Liver (tissue), 9 donors: ENCODE results near the gene MYO7A. TPM values are rescaled to one million over a fixed set of nuclear protein-coding genes. Genes with fewer than 3 reads are reported as not detected.
A peak's percentile ranks its signal among the peaks of the same experiment; 100 is the strongest.

Experiments
- DNase-seq: peaks from one replicate; pipeline ENCODE4 v3.0.0-alpha.2; 2017; ENCODE audit warnings: low spot score
- H3K27ac ChIP-seq, 2 donors: one replicate each; pipeline ENCODE4 v1.7.0; 2013; ENCODE audit warnings: inconsistent platforms in 2 of 2, low read length in 2 of 2, control low read depth in 1 of 2, low read depth in 1 of 2, mild to moderate bottlenecking in 1 of 2
- H3K27me3 ChIP-seq, 4 donors: one replicate each; pipeline versions ENCODE4 v1.6.1 to v1.7.0; 2013; ENCODE audit warnings: low read length in 3 of 4, inconsistent platforms in 1 of 4, mild to moderate bottlenecking in 1 of 4, moderate library complexity in 1 of 4; ENCODE audit not compliant: control insufficient read depth in 4 of 4, insufficient read depth in 4 of 4
- H3K36me3 ChIP-seq, 4 donors: one replicate each; pipeline versions ENCODE4 v1.6.1 to v1.7.0; 2013; ENCODE audit warnings: low read length in 3 of 4, mild to moderate bottlenecking in 3 of 4, low read depth in 1 of 4, moderate library complexity in 1 of 4; ENCODE audit not compliant: control insufficient read depth in 4 of 4, insufficient read depth in 3 of 4
- H3K4me1 ChIP-seq, 4 donors: one replicate each; pipeline versions ENCODE4 v1.6.1 to v1.7.0; 2013; ENCODE audit warnings: low read length in 3 of 4, mild to moderate bottlenecking in 3 of 4, moderate library complexity in 1 of 4; ENCODE audit not compliant: control insufficient read depth in 4 of 4, insufficient read depth in 4 of 4
- H3K4me3 ChIP-seq, 3 donors: one replicate each; pipeline versions ENCODE4 v1.6.1 to v1.7.0; 2013; ENCODE audit warnings: low read length in 3 of 3, control low read depth in 1 of 3, low read depth in 1 of 3, mild to moderate bottlenecking in 1 of 3
- H3K9ac ChIP-seq, 2 donors: one replicate each; pipeline ENCODE4 v1.7.0; 2013; ENCODE audit warnings: low read length in 2 of 2, mild to moderate bottlenecking in 2 of 2, moderate library complexity in 2 of 2, control low read depth in 1 of 2, low read depth in 1 of 2
- H3K9me3 ChIP-seq, 4 donors: one replicate each; pipeline versions ENCODE4 v1.6.1 to v1.7.0; 2013; ENCODE audit warnings: low read length in 3 of 4; ENCODE audit not compliant: control insufficient read depth in 4 of 4
- EGR1 ChIP-seq, 2 donors: IDR thresholded peaks; 2 replicates each; pipeline ENCODE4 v1.6.1; 2016 to 2018; ENCODE audit warnings: antibody characterized with exemption in 2 of 2, low read depth in 2 of 2
- FOXA1 ChIP-seq: IDR thresholded peaks from 2 replicates; pipeline ENCODE4 v1.6.1; 2016; ENCODE audit warnings: antibody characterized with exemption
- FOXA2 ChIP-seq: IDR thresholded peaks from 2 replicates; pipeline ENCODE4 v1.6.1; 2016; ENCODE audit warnings: antibody characterized with exemption
- GABPA ChIP-seq, 2 donors: IDR thresholded peaks in 1 of 2; conservative IDR thresholded peaks in 1 of 2; 2 replicates each; pipeline ENCODE4 v1.6.1; 2016; ENCODE audit warnings: antibody characterized with exemption in 2 of 2, mild to moderate bottlenecking in 1 of 2, moderate library complexity in 1 of 2
- HNF4A ChIP-seq, 2 donors: conservative IDR thresholded peaks; 2 replicates each; pipeline ENCODE4 v1.6.1; 2016; ENCODE audit warnings: antibody characterized with exemption in 2 of 2, mild to moderate bottlenecking in 2 of 2
- HNF4G ChIP-seq: IDR thresholded peaks from 2 replicates; pipeline ENCODE4 v1.6.1; 2016; ENCODE audit warnings: antibody characterized with exemption
- JUND ChIP-seq, 2 donors: IDR thresholded peaks; 2 replicates each; pipeline ENCODE4 v1.6.1; 2016; ENCODE audit warnings: antibody characterized with exemption in 2 of 2
- NR2F2 ChIP-seq: IDR thresholded peaks from 2 replicates; pipeline ENCODE4 v1.6.1; 2016; ENCODE audit warnings: antibody characterized with exemption
- RAD21 ChIP-seq, 2 donors: IDR thresholded peaks; 2 replicates each; pipeline ENCODE4 v1.6.1; 2016; ENCODE audit warnings: antibody characterized with exemption in 2 of 2, mild to moderate bottlenecking in 2 of 2
- RXRA ChIP-seq, 2 donors: IDR thresholded peaks; 2 replicates each; pipeline ENCODE4 v1.6.1; 2017 to 2018; ENCODE audit warnings: antibody characterized with exemption in 2 of 2, mild to moderate bottlenecking in 1 of 2
- SP1 ChIP-seq: IDR thresholded peaks from 2 replicates; pipeline ENCODE4 v1.6.1; 2018; ENCODE audit warnings: antibody characterized with exemption, mild to moderate bottlenecking
- TAF1 ChIP-seq: conservative IDR thresholded peaks from 2 replicates; pipeline ENCODE4 v1.6.1; 2016; ENCODE audit warnings: antibody characterized with exemption, mild to moderate bottlenecking
- YY1 ChIP-seq: IDR thresholded peaks from 2 replicates; pipeline ENCODE4 v1.6.1; 2016; ENCODE audit warnings: antibody characterized with exemption, mild to moderate bottlenecking
- WGBS: extraction: QIAGEN DNeasy Blood & Tissue Kit; methylation state at CpG from one replicate; pipeline ENCODE4 v1.1.7; 2013; 5-methylcytosine and 5-hydroxymethylcytosine counted together
- polyA plus RNA-seq, 2 donors: library from polyadenylated mRNA; stranded (reverse) in 1 of 2; unstranded in 1 of 2; fragments of 200-250 nt in 1 of 2; fragments of >200 nt in 1 of 2; fragmentation: Nextera tagmentation in 1 of 2; extraction: Ambion mirVana in 1 of 2; gene quantifications; one replicate each; pipeline versions ENCODE4 v1.2.1 to v1.2.3, GENCODE V29; 2013 to 2015
- total RNA-seq, 2 donors: library from RNA; depleted of rRNA; stranded (reverse); fragments of >200 nt; gene quantifications; one replicate each; pipeline ENCODE4 v1.2.3, GENCODE V29; 2014
- TF ChIP-seq, protein P1 (sequence below): IDR thresholded peaks from 2 replicates; pipeline ENCODE4 v1.6.1; 2016; ENCODE audit warnings: antibody characterized with exemption
- TF ChIP-seq, protein P2 (sequence below): fragments of 150-350 bp; IDR thresholded peaks from 2 replicates; pipeline ENCODE4 v1.5.1; 2017; ENCODE audit warnings: improper control_type of control experiment, low read depth, low read length; ENCODE audit not compliant: missing input control
- TF ChIP-seq, protein P3 (sequence below): IDR thresholded peaks from 2 replicates; pipeline ENCODE4 v1.6.1; 2016; ENCODE audit warnings: antibody characterized with exemption
- TF ChIP-seq, protein P4 (sequence below): IDR thresholded peaks from 2 replicates; pipeline ENCODE4 v1.6.1; 2016; ENCODE audit warnings: antibody characterized with exemption, mild to moderate bottlenecking
- TF ChIP-seq, protein P5 (sequence below): IDR thresholded peaks from 2 replicates; pipeline ENCODE4 v1.6.1; 2016; ENCODE audit warnings: antibody characterized with exemption
- donor health status: healthy.
- donor health status: healthy.
- donor health status: healthy.
- donor health status: healthy.
- donor health status: healthy.

MYO7A gene
- total and polyA plus RNA-seq, 4 donors = 7.3 to 33.6 (median 11.3) TPM

DNA sequence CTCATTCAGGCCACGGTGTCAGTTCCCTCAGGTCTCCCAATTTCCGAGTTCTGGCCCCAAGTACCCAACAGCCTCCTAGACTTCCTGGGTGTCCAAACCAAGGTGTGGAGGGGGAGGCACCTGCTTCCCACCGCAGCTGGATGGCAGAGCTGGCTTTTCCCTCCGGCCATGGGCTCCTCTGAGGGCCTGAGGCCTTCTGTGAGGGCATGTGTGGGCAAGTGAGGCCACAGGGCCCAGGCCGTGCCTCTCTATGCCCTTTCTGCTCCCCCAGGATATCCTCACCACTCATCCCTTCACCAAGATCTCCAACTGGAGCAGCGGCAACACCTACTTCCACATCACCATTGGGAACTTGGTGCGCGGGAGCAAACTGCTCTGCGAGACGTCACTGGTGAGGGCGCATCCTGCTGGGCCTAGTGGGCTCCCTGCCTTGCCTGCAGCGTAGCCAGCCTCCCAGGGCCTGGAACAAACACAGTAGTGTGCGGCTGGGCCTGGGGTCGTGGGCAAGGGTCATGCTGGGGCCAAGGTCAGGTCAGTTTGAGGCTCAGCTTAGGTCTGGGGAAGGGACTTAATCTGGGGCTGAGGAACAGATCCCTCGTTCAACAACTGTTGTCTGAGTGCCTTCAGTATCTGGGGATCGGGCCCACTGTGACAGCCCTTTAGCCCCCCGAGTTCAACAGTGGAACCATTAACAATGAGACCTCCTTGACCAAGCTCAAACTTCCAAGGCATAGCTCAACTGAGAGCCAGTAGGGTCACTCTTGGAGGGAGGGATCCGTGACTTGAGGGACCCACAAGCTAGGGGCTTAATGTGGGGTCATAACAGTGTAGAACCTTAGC, 85.8 kb downstream of the MYO7A start:
- WGBS = 90% methylated on average over 18 of the region's 18 CpGs
- Histone ChIP-seq H3K9me3 (no peaks in the 10 kb centered on the region), H3K9ac (no peak overlapping the region), H3K27ac (no peak overlapping the region), H3K27me3 (no peaks in the 10 kb centered on the region), H3K4me1 (no peaks in the 10 kb centered on the region), H3K4me3 (no peak overlapping the region), H3K36me3 (peaks cover 5 to 52% (median 21%) of the 10 kb centered on the region in 4 donors)
- TF ChIP-seq YY1 (no peak), SP1 (no peak), FOXA2 (no peak), EGR1 (IDR thresholded peaks at IDR 0.05; ENCODE audit: low read depth in 2 of 2) (no peak), NR2F2 (no peak), GABPA (IDR thresholded peaks at IDR 0.05 in 1 of 2, conservative IDR thresholded peaks at IDR 0.05 in 1 of 2) (no peak), RXRA (IDR thresholded peaks at IDR 0.05) (no peak), HNF4G (no peak), TAF1 (no peak), JUND (IDR thresholded peaks at IDR 0.05) (no peak), HNF4A (conservative IDR thresholded peaks at IDR 0.05) (no peak), FOXA1 (no peak), RAD21 (IDR thresholded peaks at IDR 0.05) (no peak)
- TF ChIP-seq, protein P1, sequence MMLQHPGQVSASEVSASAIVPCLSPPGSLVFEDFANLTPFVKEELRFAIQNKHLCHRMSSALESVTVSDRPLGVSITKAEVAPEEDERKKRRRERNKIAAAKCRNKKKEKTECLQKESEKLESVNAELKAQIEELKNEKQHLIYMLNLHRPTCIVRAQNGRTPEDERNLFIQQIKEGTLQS = no peak
- TF ChIP-seq, protein P2, sequence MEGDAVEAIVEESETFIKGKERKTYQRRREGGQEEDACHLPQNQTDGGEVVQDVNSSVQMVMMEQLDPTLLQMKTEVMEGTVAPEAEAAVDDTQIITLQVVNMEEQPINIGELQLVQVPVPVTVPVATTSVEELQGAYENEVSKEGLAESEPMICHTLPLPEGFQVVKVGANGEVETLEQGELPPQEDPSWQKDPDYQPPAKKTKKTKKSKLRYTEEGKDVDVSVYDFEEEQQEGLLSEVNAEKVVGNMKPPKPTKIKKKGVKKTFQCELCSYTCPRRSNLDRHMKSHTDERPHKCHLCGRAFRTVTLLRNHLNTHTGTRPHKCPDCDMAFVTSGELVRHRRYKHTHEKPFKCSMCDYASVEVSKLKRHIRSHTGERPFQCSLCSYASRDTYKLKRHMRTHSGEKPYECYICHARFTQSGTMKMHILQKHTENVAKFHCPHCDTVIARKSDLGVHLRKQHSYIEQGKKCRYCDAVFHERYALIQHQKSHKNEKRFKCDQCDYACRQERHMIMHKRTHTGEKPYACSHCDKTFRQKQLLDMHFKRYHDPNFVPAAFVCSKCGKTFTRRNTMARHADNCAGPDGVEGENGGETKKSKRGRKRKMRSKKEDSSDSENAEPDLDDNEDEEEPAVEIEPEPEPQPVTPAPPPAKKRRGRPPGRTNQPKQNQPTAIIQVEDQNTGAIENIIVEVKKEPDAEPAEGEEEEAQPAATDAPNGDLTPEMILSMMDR = no peak
- TF ChIP-seq, protein P3, sequence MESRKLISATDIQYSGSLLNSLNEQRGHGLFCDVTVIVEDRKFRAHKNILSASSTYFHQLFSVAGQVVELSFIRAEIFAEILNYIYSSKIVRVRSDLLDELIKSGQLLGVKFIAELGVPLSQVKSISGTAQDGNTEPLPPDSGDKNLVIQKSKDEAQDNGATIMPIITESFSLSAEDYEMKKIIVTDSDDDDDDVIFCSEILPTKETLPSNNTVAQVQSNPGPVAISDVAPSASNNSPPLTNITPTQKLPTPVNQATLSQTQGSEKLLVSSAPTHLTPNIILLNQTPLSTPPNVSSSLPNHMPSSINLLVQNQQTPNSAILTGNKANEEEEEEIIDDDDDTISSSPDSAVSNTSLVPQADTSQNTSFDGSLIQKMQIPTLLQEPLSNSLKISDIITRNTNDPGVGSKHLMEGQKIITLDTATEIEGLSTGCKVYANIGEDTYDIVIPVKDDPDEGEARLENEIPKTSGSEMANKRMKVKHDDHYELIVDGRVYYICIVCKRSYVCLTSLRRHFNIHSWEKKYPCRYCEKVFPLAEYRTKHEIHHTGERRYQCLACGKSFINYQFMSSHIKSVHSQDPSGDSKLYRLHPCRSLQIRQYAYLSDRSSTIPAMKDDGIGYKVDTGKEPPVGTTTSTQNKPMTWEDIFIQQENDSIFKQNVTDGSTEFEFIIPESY = no peak
- TF ChIP-seq, protein P4, sequence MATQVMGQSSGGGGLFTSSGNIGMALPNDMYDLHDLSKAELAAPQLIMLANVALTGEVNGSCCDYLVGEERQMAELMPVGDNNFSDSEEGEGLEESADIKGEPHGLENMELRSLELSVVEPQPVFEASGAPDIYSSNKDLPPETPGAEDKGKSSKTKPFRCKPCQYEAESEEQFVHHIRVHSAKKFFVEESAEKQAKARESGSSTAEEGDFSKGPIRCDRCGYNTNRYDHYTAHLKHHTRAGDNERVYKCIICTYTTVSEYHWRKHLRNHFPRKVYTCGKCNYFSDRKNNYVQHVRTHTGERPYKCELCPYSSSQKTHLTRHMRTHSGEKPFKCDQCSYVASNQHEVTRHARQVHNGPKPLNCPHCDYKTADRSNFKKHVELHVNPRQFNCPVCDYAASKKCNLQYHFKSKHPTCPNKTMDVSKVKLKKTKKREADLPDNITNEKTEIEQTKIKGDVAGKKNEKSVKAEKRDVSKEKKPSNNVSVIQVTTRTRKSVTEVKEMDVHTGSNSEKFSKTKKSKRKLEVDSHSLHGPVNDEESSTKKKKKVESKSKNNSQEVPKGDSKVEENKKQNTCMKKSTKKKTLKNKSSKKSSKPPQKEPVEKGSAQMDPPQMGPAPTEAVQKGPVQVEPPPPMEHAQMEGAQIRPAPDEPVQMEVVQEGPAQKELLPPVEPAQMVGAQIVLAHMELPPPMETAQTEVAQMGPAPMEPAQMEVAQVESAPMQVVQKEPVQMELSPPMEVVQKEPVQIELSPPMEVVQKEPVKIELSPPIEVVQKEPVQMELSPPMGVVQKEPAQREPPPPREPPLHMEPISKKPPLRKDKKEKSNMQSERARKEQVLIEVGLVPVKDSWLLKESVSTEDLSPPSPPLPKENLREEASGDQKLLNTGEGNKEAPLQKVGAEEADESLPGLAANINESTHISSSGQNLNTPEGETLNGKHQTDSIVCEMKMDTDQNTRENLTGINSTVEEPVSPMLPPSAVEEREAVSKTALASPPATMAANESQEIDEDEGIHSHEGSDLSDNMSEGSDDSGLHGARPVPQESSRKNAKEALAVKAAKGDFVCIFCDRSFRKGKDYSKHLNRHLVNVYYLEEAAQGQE = no peak
- TF ChIP-seq, protein P5, sequence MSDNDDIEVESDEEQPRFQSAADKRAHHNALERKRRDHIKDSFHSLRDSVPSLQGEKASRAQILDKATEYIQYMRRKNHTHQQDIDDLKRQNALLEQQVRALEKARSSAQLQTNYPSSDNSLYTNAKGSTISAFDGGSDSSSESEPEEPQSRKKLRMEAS = no peak
- DNase-seq = peak; percentile 23
